Fibroblast of skin of left quadriceps (primary cell): ENCODE data around the gene CHFR.
"Not testable (repeated sequence)": the region's sequence is repeated elsewhere in the genome, so short reads cannot be mapped to it uniquely, and the experiment has no call there.

Experiments used
- DNase-seq, 2 experiments: peaks; one replicate each; pipeline ENCODE4 v3.0.0-alpha.2; 2013; ENCODE audit warnings: low read depth in 2 of 2

CHFR gene

GRCh38 chr12:132840536-132840935 is 46.9 kb downstream of the CHFR start:
- no peak for DNase-seq

DNA sequence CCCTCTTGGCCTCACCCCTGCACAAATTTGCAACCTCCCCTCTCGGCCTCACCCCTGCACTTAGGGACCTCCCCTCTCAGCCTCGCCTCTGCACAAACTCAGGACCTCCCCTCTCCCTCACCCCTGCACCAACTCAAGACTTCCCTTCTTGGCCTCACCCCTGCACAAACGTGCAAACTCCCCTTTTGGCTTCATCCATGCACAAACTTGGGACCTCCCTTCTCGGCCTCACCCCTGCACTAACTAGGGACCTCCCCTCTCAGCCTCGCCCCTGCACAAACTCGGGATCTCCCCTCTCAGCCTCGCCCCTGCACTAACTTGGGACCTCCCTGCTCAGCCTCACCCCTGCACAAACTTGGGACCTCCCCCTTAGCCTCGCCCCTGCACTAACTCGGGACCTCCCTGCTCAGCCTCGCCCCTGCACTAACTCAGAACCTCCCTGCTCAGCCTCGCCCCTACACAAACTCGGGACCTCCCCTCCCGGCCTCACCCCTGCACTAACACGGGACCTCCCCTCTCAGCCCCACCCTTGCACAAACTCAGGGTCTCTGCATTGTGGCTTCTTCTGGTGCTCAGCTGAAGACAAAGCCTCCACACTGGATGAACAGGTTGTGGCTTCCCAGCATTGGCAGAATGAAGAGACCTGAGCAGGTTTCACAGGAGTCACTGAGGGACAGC is 47.7 kb downstream of the CHFR start:
- DNase-seq = no peak

DNA sequence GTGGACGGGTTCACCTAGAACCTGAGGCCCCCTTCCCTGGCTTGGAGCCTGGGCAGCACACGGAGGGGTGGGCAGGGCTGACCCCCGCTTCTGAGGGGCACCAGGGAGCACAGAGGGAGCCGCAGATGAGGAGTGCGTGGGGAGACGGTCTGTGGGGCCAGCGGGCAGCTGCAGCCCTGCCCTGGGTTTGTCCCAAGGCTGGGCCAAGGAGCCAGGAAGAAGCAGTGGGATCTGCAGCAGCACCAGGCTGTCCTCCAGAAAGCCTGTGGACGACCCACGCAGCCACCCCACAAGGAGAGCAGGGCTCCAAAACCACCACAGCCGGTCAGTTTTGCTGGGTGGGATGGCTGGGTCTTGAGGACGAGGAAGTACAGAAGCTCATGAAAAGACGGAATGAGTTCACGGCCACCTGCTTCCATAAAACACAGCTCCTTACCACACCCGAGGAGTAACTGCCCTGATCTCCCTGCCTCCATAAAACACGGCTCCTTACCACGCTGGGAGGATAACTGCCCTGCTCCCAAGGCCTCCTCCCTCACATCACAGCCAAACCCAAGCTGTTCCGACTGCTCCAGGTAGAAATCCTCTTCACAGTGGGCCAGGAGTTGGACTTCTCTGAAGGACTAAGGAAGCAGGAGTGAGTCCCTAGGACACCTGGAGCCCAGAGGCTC is 48.9 kb downstream of the CHFR start:
- DNase-seq = no peak

DNA sequence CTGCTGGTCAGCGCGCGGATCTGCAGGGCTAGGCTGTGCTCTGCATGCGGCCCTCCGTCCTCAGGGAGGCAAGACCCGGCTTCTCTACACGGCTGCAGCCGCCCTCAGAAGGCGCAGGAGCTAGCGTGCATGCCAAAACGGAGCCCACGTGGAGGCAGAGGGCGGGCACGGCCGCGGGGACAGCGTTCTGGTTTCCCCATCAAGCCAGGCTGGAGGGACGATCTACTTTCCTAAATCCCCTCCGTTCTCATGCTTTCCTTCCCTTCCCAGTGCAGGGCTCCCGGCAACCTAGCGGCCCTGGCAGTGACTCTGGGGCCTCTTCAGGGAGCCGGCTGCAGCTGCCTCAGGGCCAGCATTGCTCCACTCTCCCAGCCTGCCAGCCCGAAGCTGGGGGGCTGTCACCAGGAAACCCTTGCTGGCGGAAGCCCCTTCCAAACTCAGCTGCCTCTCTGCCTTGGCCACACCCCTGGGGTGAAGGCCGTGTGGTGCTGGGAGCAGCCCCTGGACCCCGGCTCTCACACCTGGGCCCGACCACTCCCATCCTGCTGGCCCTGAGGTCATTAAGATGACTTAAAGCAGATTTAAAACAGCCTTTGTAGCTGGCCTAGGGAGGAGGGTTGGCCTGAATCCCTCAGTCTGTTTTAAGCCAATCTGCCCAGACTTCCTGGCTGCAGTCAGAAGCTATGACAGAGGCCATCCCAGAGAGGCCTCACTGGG is 49.6 kb downstream of the CHFR start:
- DNase-seq = no peak

GRCh38 chr12:132836795-132837331 is 50.5 kb downstream of the CHFR start:
- no peak for DNase-seq

DNA sequence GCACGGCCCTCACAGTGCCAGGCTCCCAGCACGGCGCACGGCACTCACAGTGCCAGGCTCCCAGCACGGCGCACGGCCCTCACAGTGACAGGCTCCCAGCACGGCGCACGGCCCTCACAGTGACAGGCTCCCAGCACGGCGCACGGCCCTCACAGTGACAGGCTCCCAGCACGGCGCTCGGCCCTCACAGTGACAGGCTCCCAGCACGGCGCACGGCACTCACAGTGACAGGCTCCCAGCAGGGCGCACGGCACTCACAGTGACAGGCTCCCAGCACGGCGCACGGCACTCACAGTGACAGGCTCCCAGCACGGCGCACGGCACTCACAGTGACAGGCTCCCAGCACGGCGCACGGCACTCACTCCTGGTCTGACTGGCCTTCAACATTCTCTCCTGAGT is 51.2 kb downstream of the CHFR start:
- not testable (repeated sequence) for DNase-seq

DNA sequence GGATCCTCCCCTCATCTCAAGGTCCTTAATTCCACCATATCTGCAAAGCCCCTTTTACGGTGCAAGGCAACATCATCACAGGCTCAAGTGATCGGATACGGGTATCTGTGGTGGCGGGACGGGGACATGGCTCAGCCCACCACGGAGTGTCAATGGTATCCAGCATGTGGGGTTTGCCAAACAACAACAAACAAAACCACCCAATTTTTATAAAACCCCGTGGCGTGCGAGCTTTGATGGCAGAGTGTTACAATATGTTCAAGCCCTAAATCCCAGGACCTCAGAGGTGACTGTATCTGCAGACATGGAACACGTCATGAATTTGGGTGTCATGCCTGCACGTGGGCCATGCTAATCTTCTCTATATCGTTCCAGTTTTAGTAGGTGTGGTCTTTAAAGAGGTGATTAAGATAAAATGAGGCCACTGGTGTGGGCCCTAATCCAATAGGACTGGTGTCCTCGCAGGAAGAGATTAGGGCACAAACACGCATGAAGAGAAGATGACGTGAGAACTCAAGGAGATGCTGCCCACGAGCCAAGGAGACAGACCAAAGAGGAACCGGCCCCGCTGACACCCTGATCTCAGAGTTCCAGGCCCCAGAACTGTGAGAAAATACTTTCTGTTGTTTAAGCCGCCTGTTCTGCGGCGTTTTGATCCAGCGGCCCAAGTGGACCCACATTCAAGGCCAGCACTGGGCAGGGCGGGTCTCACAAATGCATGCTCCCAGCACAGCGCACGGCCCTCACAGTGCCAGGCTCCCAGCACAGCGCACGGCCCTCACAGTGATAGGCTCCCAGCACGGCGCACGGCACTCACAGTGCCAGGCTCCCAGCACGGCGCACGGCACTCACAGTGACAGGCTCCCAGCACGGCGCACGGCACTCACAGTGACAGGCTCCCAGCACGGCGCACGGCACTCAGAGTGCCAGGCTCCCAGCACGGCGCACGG is 52.1 kb downstream of the CHFR start:
- no peak for DNase-seq

- DNase-seq = no peak
These were observed 53.2 kb downstream of the CHFR start for GRCh38 chr12:132834181-132834711.

DNA sequence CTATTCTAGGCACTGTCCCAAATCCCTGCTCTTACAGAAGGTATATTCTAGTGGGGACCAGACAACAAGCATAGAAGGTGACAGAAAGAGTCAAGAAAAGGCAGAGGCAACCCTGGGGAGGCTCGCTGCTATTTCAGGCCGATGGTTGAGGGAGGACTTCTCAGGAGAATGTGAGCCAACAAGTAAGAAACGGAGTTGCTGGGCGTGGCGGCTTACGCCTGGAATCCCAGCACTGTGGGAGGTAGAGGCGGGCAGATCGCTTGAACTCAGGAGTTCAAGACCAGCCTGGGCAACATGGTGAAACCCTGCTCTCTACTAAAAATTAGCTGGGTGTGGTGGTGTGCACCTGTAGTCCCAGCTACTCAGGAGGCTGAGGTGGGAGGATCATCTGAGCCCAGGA is 54.1 kb downstream of the CHFR start:
- no peak for DNase-seq

- DNase-seq = no peak
These were observed 55.6 kb downstream of the CHFR start for GRCh38 chr12:132831771-132832170.

DNA sequence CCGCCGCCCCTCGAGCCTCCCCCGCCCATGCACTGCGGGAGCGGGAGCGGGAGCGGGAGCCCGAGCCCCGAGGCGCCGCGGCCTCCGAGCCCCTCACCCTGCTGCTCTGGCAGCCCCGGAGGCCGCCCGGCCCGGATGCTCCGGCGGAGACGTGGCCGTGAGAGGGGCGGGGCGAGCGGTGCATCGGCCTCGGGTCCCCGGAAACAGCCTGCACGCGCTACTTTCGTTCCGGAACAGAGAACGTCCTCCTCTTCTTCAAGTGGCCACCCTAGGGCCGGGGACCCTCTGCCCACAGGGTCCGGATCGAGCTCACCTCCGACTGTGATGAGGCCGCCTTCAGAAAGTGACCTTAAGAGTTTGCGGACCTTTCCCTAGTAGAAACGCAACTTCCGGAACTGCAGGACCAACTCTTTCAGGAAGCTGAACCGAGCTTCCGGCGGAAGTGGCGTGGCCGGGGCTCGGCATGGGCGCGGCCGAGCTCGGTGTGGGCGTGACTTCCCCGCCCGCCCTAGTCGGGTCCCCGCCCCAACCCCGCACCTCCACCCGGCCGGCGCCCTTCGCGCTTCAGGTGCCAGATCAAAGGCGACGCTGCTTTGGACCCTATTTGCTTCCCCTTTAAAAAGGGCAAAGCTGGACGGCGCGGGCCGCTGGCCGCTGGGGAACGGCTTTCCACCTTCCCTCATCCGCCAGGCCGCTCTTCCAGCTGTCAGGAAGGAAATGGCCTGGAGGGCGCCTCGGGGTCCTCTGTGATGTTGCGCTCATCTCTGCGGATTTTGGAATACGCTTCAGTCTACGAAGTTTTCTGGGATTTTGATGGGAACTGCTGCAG is 58.5 kb downstream of the CHFR start, which contains the start of gene GOLGA3:
Gene GOLGA3, minus strand, starts transcription at position 164 of the 829 bp plus-strand sequence. CDS start 6,741 bp downstream, outside the sequence.
- DNase-seq = peak; percentile 88 to 89

GRCh38 chr12:132827763-132828703 is 59.4 kb downstream of the CHFR start:
- DNase-seq = peak; percentile 17 to 20

- DNase-seq = no peak
These were observed 61.5 kb downstream of the CHFR start for GRCh38 chr12:132825861-132826260.

DNA sequence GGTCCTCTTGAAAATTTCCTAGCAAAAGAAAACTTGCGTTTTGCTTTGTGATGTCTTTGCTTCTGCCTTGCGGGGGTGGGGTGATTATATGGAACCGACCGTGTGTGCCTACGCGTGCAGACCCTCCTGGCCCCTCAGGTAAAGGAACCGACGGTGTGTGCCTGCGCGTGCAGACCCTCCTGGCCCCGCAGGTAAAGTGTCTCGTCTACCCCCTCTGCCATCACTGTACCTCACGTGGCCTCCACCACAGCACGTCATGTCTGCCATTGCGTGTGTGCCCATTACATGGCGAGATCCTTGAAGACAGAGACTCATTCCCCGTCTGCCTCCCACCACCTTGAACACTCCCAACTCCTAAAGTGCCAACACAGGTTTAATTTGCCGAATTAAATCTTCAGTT is 62.3 kb downstream of the CHFR start:
- no peak for DNase-seq

GRCh38 chr12:132824053-132824452 is 63.4 kb downstream of the CHFR start:
- DNase-seq = no peak

DNA sequence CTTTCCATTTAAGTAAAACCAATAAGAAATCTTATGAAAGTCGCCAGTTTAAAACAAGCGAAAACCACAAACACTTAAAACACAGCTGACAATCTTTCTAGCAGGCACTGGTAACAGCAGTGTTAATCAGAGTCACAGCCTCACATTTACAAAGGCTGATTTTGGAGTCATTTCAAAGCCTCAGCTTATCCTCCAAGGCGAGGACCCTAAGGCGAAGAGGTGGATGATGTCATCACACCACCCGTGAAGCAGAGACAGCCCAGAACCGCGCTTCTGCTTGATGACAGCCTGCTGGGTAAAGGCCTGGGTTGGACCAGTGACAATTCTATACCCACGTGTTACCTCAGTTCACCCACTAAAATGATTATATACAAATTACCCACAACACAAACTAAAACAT is 68.8 kb downstream of the CHFR start:
- no peak for DNase-seq

GRCh38 chr12:132814232-132814631 is 73.2 kb downstream of the CHFR start:
- no peak for DNase-seq

GRCh38 chr12:132813443-132813842 is 74.0 kb downstream of the CHFR start:
- DNase-seq = no peak
